B cell (primary cell): Measurements from ENCODE around the gene CAP2. TPM values are rescaled to one million over a fixed set of nuclear protein-coding genes. Genes with fewer than 3 reads are reported as not detected.

Experiments used
- ATAC-seq: fragments of 200-7000 bp; cut with Tn5 transposase; one replicate; pipeline ENCODE4 v1.10.0; 2021; ENCODE audit warnings: low read depth, mild to moderate bottlenecking, moderate number of reproducible peaks, moderate library complexity
- CTCF ChIA-PET: fragments of 350-600 bp; sonication (Branson Sonifier 250); formaldehyde crosslinking; loops from one replicate; lab custom pipeline; 2021; ENCODE audit warnings: antibody characterized with exemption, inconsistent platforms; lab: Charles Lee
- POLR2A ChIA-PET: fragments of 350-600 bp; sonication (Branson Sonifier 250); formaldehyde crosslinking; loops from one replicate; lab custom pipeline; 2021; ENCODE audit warnings: antibody characterized with exemption; lab: Charles Lee
- DNase-seq: peaks from one replicate; pipeline ENCODE4 v3.0.0; 2013
- H2AFZ ChIP-seq: 2 replicates; pipeline ENCODE4 v1.6.1; 2012; ENCODE audit warnings: mild to moderate bottlenecking, low read depth, low read length; ENCODE audit not compliant: insufficient read depth, poor library complexity, severe bottlenecking
- H3K27ac ChIP-seq, 2 donors: 1 replicate in 1 of 2; 2 replicates in 1 of 2; pipeline ENCODE4 v1.5.1; 2012 to 2013; ENCODE audit warnings: low read length in 2 of 2, mild to moderate bottlenecking in 2 of 2, moderate library complexity in 1 of 2
- H3K27me3 ChIP-seq, 4 experiments: fragments of 200-600 bp in 1 of 4; sonication (generic) in 1 of 4; replicated peaks in 1 of 4; 1 replicate in 2 of 4; 2 replicates in 2 of 4; pipeline versions ENCODE4 v1.6.1 to v1.7.0; 2013 to 2016; ENCODE audit warnings: low read length in 3 of 4, mild to moderate bottlenecking in 2 of 4, mixed read lengths in 1 of 4, moderate library complexity in 1 of 4; ENCODE audit not compliant: insufficient read depth in 4 of 4, control insufficient read depth in 3 of 4; ENCODE audit errors: control extremely low read depth in 1 of 4
- H3K36me3 ChIP-seq, 2 experiments: replicated peaks in 1 of 2; 1 replicate in 1 of 2; 2 replicates in 1 of 2; pipeline versions ENCODE4 v1.6.1 to v1.7.1; 2013; ENCODE audit warnings: low read length in 1 of 2; ENCODE audit not compliant: insufficient read depth in 2 of 2, control insufficient read depth in 1 of 2; ENCODE audit errors: control extremely low read depth in 1 of 2, extremely low read depth in 1 of 2
- H3K4me1 ChIP-seq, 2 donors: fragments of 200-600 bp in 1 of 2; sonication (generic) in 1 of 2; 1 replicate in 1 of 2; 2 replicates in 1 of 2; pipeline versions ENCODE4 v1.5.1 to v1.6.1; 2013 to 2017; ENCODE audit warnings: low read length in 2 of 2; ENCODE audit not compliant: control insufficient read depth in 2 of 2, insufficient read depth in 2 of 2
- H3K4me2 ChIP-seq: replicated peaks from 2 replicates; pipeline ENCODE3; 2012; ENCODE audit warnings: mild to moderate bottlenecking, low read depth, low read length; ENCODE audit not compliant: poor library complexity, severe bottlenecking
- H3K4me3 ChIP-seq, 5 experiments: fragments of 200-600 bp in 1 of 5; sonication (generic) in 1 of 5; 1 replicate in 3 of 5; 2 replicates in 2 of 5; pipeline versions ENCODE4 v1.5.1 to v1.7.0; 2011 to 2016; ENCODE audit warnings: low read length in 4 of 5, mild to moderate bottlenecking in 4 of 5, low read depth in 2 of 5, control low read depth in 1 of 5, moderate library complexity in 1 of 5; ENCODE audit not compliant: insufficient read depth in 1 of 5; ENCODE audit errors: control extremely low read depth in 1 of 5, extremely low read depth in 1 of 5
- H3K79me2 ChIP-seq: fragments of 200-600 bp; sonication (generic); one replicate; pipeline ENCODE4 v1.6.0; 2016; ENCODE audit warnings: low read length; ENCODE audit not compliant: control insufficient read depth, insufficient read depth
- H3K9ac ChIP-seq: fragments of 200-600 bp; sonication (generic); 2 replicates; pipeline ENCODE4 v1.6.1; 2017; ENCODE audit warnings: mild to moderate bottlenecking, low read length, moderate library complexity
- H3K9me3 ChIP-seq, 3 donors: one replicate each; pipeline versions ENCODE4 v1.6.1 to v1.7.1; 2013; ENCODE audit warnings: low read length in 2 of 3; ENCODE audit not compliant: control insufficient read depth in 2 of 3, insufficient read depth in 1 of 3; ENCODE audit errors: control extremely low read depth in 1 of 3
- H4K20me1 ChIP-seq: 2 replicates; pipeline ENCODE4 v1.6.0; 2012; ENCODE audit warnings: mild to moderate bottlenecking, low read length; ENCODE audit not compliant: insufficient read depth, control insufficient read depth, poor library complexity, severe bottlenecking
- H3K27ac Mint-ChIP-seq: one replicate; pipeline ENCODE4 v1.8.0; 2021; ENCODE audit warnings: mixed read lengths
- H3K27me3 Mint-ChIP-seq: one replicate; pipeline ENCODE4 v1.8.0; 2021; ENCODE audit warnings: mixed read lengths
- H3K4me1 Mint-ChIP-seq: one replicate; pipeline ENCODE4 v1.8.0; 2021; ENCODE audit warnings: mixed read lengths
- H3K4me3 Mint-ChIP-seq: one replicate; pipeline ENCODE4 v1.8.0; 2021; ENCODE audit warnings: mixed read lengths
- H3K9me3 Mint-ChIP-seq: one replicate; pipeline ENCODE4 v1.8.0; 2022; ENCODE audit warnings: mixed read lengths; ENCODE audit not compliant: insufficient read depth
- CTCF ChIP-seq: fragments of 200-600 bp; IDR thresholded peaks from one replicate; pipeline ENCODE4 v1.8.0; 2022; ENCODE audit warnings: antibody characterized with exemption, mild to moderate bottlenecking
- EZH2 ChIP-seq: IDR thresholded peaks from 2 replicates; pipeline ENCODE4 v1.6.1; 2012; ENCODE audit warnings: borderline replicate concordance, low read depth, mild to moderate bottlenecking, moderate library complexity, low read length; ENCODE audit not compliant: insufficient read depth, poor library complexity, severe bottlenecking
- WGBS: methylation state at CpG from one replicate; pipeline ENCODE4 v1.1.5; 2013; ENCODE audit warnings: missing lambda C conversion rate; ENCODE audit not compliant: insufficient coverage; 5-methylcytosine and 5-hydroxymethylcytosine counted together
- intact Hi-C: fragments of 100-400 bp; cut with micrococcal nuclease; formaldehyde crosslinking; loops from one replicate; pipeline ENCODE4 v1.10.0; 2022
- polyA plus RNA-seq: library from polyadenylated mRNA; depleted of rRNA; stranded (reverse); fragments of >200 nt; gene quantifications from 2 replicates; pipeline ENCODE4 v1.2.3, GENCODE V29; 2012
- total RNA-seq, 2 donors: library from RNA; stranded (reverse); fragments of 120-200 nt in 1 of 2; gene quantifications; 1 replicate in 1 of 2; 2 replicates in 1 of 2; pipeline versions ENCODE4 v1.2.3 to v1.2.4, GENCODE V29; 2013 to 2022

The CAP2 gene
- total and polyA plus RNA-seq, 2 donors (not counting 1 experiment from before 2014, with no cell fraction given): not detected

DNA sequence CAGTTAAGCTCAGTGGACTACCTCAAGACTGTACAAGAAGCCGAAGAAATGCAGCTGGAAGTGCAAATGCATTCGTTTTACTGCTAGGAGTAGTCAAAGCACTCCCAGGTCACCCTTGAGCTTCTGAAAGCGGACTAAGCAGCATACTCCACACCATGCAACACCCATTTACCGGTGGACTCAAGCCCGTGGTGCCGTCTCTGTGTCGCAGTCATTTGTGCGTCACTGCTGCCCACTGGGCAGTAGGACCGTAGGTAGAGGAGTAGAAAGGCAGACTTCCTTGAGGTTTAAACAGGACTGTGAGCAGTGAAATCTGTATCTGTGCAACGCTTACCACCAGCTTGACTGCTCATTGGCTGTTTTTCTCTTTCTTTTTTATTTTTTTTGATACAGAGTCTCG is 117.7 kb downstream of the CAP2 start:
- no peaks in the 10 kb centered on the region for H3K36me3 ChIP-seq
- H3K9me3 Mint-ChIP-seq: no peaks in the 10 kb centered on the region
- no peak overlapping the region for H3K4me3 Mint-ChIP-seq
- H3K79me2 ChIP-seq: no peaks in the 10 kb centered on the region
- no peaks in the 10 kb centered on the region for H3K27me3 ChIP-seq
- no peaks in the 10 kb centered on the region for H3K4me1 ChIP-seq
- no peak for ATAC-seq
- H3K4me3 ChIP-seq: no peak overlapping the region
- no peak for DNase-seq
- no peak overlapping the region for H3K27ac Mint-ChIP-seq
- CTCF ChIA-PET: no interaction called here
- H3K9me3 ChIP-seq: no peaks in the 10 kb centered on the region
- H4K20me1 ChIP-seq: no peaks in the 10 kb centered on the region
- TF ChIP-seq EZH2 (no peak), CTCF (no peak)
- H2AFZ ChIP-seq: no peak overlapping the region
- no peak overlapping the region for H3K4me2 ChIP-seq
- H3K9ac ChIP-seq: no peak overlapping the region
- H3K27ac ChIP-seq: no peak overlapping the region
- 98% methylated on average over 8 of the region's 11 CpGs for WGBS
- intact Hi-C loops: no loop called here
- no peaks in the 10 kb centered on the region for H3K27me3 Mint-ChIP-seq
- POLR2A ChIA-PET: no interaction called here
- no peaks in the 10 kb centered on the region for H3K4me1 Mint-ChIP-seq

DNA sequence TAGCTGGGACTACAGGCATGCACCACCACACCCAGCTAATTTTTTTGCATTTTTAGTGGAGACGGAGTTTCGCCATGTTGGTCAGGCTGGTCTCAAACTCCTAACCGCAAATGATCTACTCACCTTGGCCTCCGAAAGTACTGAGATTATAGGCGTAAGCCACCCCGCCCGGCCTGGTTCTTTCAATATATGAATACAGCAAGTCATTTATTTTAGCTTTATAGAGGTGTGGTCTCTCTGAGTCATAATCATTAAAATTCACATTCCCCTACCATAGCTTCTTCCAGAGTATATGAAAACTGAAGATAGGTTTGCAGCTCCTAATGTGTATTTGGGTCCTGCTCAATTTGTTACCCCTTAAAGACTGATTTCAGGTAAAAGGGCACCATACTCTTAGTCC is 118.2 kb downstream of the CAP2 start:
- CTCF ChIA-PET: no interaction called here
- 100% methylated on average over 2 of the region's 7 CpGs for WGBS
- H2AFZ ChIP-seq: no peak overlapping the region

More for the DNA sequence above, 118.2 kb downstream of the CAP2 start:
- Histone ChIP-seq H3K36me3 (no peaks in the 10 kb centered on the region), H3K4me3 (no peak overlapping the region), H3K4me2 (no peak overlapping the region), H4K20me1 (no peaks in the 10 kb centered on the region), H3K27me3 (no peaks in the 10 kb centered on the region), H3K9me3 (no peaks in the 10 kb centered on the region), H3K4me1 (no peaks in the 10 kb centered on the region), H3K27ac (no peak overlapping the region), H3K79me2 (no peaks in the 10 kb centered on the region), H3K9ac (no peak overlapping the region)
- no peak overlapping the region for H3K27ac Mint-ChIP-seq
- no peak overlapping the region for H3K4me3 Mint-ChIP-seq
- no peaks in the 10 kb centered on the region for H3K9me3 Mint-ChIP-seq
- ATAC-seq: no peak
- POLR2A ChIA-PET: no interaction called here
- no peak for DNase-seq
- H3K27me3 Mint-ChIP-seq: no peaks in the 10 kb centered on the region
- intact Hi-C loops: no loop called here
- TF ChIP-seq EZH2 (no peak), CTCF (no peak)
- H3K4me1 Mint-ChIP-seq: no peaks in the 10 kb centered on the region
